ENCODE measurements around the gene C2orf72. TPM values are rescaled to one million over a fixed set of nuclear protein-coding genes. Genes with fewer than 3 reads are reported as not detected.
"Not testable (repeated sequence)": the region's sequence is repeated elsewhere in the genome, so short reads cannot be mapped to it uniquely, and the experiment has no call there.

C2orf72 gene
- 0.65 and 1.4 TPM in 2 replicates for polyA plus RNA-seq (2014; cell fraction: cytosol; rRNA removed)
- polyA plus RNA-seq (2014; cell fraction: nucleus; rRNA removed): 0.18 and 0.28 TPM in 2 replicates

- DNase-seq (ENCODE audit: low spot score): no peak
Measured at GRCh38 chr2:231037202-231037730, at the start of gene C2orf72. C2orf72 (plus strand) TSS chr2:231037523; CDS start chr2:231037566, 43 bp downstream.

- DNase-seq (ENCODE audit: low spot score): no peak
Measured at GRCh38 chr2:230989731-230990130, 47.6 kb upstream of the C2orf72 start.

- no peak for DNase-seq (ENCODE audit: low spot score)
Measured at GRCh38 chr2:230990131-230990898, 47.0 kb upstream of the C2orf72 start.

GRCh38 chr2:230990899-230991150 is 46.5 kb upstream of the C2orf72 start:
- DNase-seq (ENCODE audit: low spot score): no peak

GRCh38 chr2:230991598-230991997 is 45.7 kb upstream of the C2orf72 start:
- DNase-seq (ENCODE audit: low spot score): no peak

- no peak for DNase-seq (ENCODE audit: low spot score)
Measured at GRCh38 chr2:230995821-230996220, 41.5 kb upstream of the C2orf72 start, which contains the start of gene SPATA3. SPATA3 (plus strand) TSS chr2:230996121; CDS start chr2:230996234, 113 bp downstream.

- no peak for DNase-seq (ENCODE audit: low spot score)
Measured at GRCh38 chr2:230996661-230997060, 40.7 kb upstream of the C2orf72 start.

GRCh38 chr2:230998882-230999281 is 38.4 kb upstream of the C2orf72 start:
- DNase-seq (ENCODE audit: low spot score): no peak

- DNase-seq (ENCODE audit: low spot score): no peak
Measured at GRCh38 chr2:230999477-230999876, 37.8 kb upstream of the C2orf72 start.

GRCh38 chr2:231000211-231000904 is 37.0 kb upstream of the C2orf72 start:
- no peak for DNase-seq (ENCODE audit: low spot score)

GRCh38 chr2:231001036-231001435 is 36.3 kb upstream of the C2orf72 start:
- no peak for DNase-seq (ENCODE audit: low spot score)

- no peak for DNase-seq (ENCODE audit: low spot score)
Measured at GRCh38 chr2:231001921-231002320, 35.4 kb upstream of the C2orf72 start.

- no peak for DNase-seq (ENCODE audit: low spot score)
Measured at GRCh38 chr2:231002641-231003040, 34.7 kb upstream of the C2orf72 start.

GRCh38 chr2:231003186-231003585 is 34.1 kb upstream of the C2orf72 start:
- DNase-seq (ENCODE audit: low spot score): no peak

- DNase-seq (ENCODE audit: low spot score): not testable (repeated sequence)
Measured at GRCh38 chr2:231004930-231005329, 32.4 kb upstream of the C2orf72 start.

GRCh38 chr2:231007286-231008098 is 29.8 kb upstream of the C2orf72 start:
- DNase-seq (ENCODE audit: low spot score): no peak

- no peak for DNase-seq (ENCODE audit: low spot score)
Measured at GRCh38 chr2:231008131-231008530, 29.2 kb upstream of the C2orf72 start.

- DNase-seq (ENCODE audit: low spot score): no peak
Measured at GRCh38 chr2:231009236-231009919, 27.9 kb upstream of the C2orf72 start.

GRCh38 chr2:231010201-231010730 is 27.1 kb upstream of the C2orf72 start:
- no peak for DNase-seq (ENCODE audit: low spot score)

- no peak for DNase-seq (ENCODE audit: low spot score)
Measured at GRCh38 chr2:231011526-231011925, 25.8 kb upstream of the C2orf72 start.

GRCh38 chr2:231012463-231012862 is 24.9 kb upstream of the C2orf72 start:
- no peak for DNase-seq (ENCODE audit: low spot score)

Measured in SK-N-DZ (cell line).